HL-60/S4 treated with phorbol 12-myristate 13-acetate at 8.2 ng/mL for 4 days and 3 days (cell line): ENCODE data around the gene ZNF281.
"Not testable (repeated sequence)": the region's sequence is repeated elsewhere in the genome, so short reads cannot be mapped to it uniquely, and the experiment has no call there.

Experiments used
- in situ Hi-C: fragments of 300-500 bp; cut with MboI; formaldehyde crosslinking; loops from 2 replicates; pipeline ENCODE4 v1.15.0; 2022; ENCODE audit warnings: low sequenced_read_pairs

Gene ZNF281

DNA sequence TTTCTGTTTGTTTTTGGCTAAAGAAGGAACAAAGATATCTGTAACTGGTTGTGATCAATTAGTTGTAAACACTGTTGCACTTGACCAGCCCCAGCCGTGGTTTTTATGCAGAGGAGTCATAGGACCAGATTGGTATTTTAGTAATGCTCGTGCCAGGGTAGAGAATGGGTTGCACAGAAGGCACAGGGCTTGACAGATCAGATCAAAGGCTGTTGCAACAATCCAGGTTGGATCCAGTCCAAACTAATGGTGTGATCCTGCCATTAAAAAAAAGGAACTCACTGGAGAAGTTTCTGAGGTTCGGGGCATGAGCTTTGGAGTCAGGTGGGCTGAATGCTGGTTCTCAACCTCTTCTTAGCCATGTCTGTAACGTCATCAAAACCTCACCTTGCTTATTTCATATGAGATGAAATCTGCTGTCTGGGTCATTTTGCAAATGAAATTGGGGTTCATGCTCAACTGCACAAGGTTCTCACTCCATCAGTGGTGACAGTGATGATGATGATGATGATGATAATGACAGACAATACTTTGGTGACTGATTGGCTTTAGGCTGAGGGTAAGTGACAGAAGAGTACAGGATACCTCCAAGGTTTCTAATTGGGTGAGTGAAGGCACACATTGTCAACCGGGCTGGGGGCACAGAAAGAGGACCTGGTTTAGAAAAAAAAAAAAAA lies 43.1 kb downstream of the ZNF281 start:
- in situ Hi-C loops: no loop called here

GRCh38 chr1:200365897-200366426 lies 43.9 kb downstream of the ZNF281 start:
- in situ Hi-C loops: no loop called here

GRCh38 chr1:200364831-200365230 lies 45.0 kb downstream of the ZNF281 start:
- in situ Hi-C loops: no loop called here

DNA sequence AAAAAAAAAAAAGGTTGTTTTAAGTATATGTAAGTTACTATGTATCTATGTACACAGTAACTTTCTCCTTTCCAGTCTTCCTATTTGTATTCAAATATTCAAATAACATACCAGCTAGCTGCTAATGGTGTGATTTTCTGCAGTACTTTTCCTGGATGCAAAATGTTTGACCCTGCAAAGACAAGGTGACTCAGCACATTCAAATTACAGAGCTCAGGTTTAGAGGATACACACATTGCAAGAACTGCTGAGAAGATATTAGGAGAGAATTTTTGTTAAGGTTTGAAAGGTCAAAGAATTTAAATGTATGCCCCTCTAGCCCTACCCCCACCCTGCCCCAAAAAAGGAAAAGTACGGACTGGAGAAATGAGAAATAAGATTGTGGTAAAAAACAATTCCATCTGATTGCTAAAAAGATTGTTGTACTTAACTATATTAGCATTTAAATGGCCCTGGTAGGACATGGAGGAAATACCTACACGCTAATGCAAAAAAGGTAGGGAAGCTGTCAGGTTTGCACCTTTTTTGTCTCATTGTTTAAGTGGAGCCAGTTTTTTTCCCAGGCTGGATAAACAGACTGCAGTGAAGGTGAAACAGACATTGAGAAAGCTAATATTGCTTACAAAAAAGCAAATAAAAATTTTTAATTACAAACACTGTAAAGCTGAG lies 45.6 kb downstream of the ZNF281 start:
- in situ Hi-C loops: no loop called here

DNA sequence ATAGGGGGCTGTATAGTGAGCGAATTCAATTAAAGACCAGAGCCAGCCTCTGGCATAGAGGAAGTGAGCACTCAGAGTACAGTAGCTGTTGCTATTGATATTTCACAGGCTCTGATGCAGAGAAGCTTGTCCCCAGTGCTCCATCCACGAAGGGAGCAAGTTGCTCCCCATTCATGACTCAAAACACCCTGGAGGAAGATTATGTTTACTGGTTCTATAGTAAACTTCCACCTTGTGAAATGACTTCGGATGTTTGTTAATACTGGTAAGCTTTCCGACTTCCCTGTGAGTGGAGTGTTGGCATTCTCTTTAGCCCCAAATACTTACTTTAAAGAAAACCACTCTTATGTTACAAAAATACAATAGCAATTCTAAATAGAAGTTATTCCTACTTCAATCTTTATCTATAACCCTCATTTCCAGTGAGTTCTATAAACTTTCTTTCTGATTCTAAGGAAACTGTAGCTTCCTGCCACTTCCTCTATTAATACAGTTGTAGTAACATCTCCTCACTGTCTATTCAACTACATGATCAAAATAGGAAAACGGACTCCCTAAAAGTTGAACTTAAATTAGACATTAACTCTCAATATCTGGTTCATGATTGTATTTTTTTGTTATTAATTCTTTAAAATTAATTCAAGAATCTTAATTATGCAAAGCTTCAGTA lies 46.4 kb downstream of the ZNF281 start:
- in situ Hi-C loops: no loop called here

- in situ Hi-C loops: no loop called here
Observed at GRCh38 chr1:200362421-200362820, 47.4 kb downstream of the ZNF281 start.

- in situ Hi-C loops: no loop called here
Observed at GRCh38 chr1:200359610-200360163, 50.1 kb downstream of the ZNF281 start.

GRCh38 chr1:200357925-200358324 lies 51.9 kb downstream of the ZNF281 start:
- in situ Hi-C loops: not testable (repeated sequence)

- in situ Hi-C loops: no loop called here
Observed at GRCh38 chr1:200355801-200356200, 54.0 kb downstream of the ZNF281 start.
